Peyer's patch (tissue), 4 donors: Measurements from ENCODE around the gene MED12. TPM values are rescaled to one million over a fixed set of nuclear protein-coding genes. Genes with fewer than 3 reads are reported as not detected.
A peak's percentile ranks its signal among the peaks of the same experiment; 100 is the strongest.

ENCODE experiments used
- DNase-seq, 3 donors: peaks; one replicate each; pipeline ENCODE4 v3.0.0-alpha.2; 2017 to 2019
- H3K27ac ChIP-seq, 4 donors: fragments of 200-600 bp; sonication (generic); one replicate each; pipeline ENCODE4 v1.5.1; 2016 to 2019
- H3K27me3 ChIP-seq, 2 donors: fragments of 200-600 bp; sonication (generic); one replicate each; pipeline ENCODE4 v1.5.1; 2019
- H3K36me3 ChIP-seq, 3 donors: fragments of 200-600 bp; sonication (generic); one replicate each; pipeline ENCODE4 v1.5.1; 2016 to 2019
- H3K4me1 ChIP-seq, 4 donors: fragments of 200-600 bp; sonication (generic); one replicate each; pipeline ENCODE4 v1.5.1; 2016 to 2019
- H3K4me3 ChIP-seq, 4 donors: fragments of 200-600 bp; sonication (generic); 1 replicate in 3 of 4; 2 replicates in 1 of 4; pipeline ENCODE4 v1.5.1; 2016 to 2019; ENCODE audit warnings: mild to moderate bottlenecking in 1 of 4
- H3K9me3 ChIP-seq, 4 donors: fragments of 200-600 bp; sonication (generic); one replicate each; pipeline ENCODE4 v1.5.1; 2016 to 2019; ENCODE audit warnings: mild to moderate bottlenecking in 1 of 4
- CTCF ChIP-seq, 6 experiments: fragments of 450-650 bp in 4 of 6; fragments of 200-600 bp in 2 of 6; sonication (generic) in 1 of 6; IDR thresholded peaks; one replicate each; pipeline ENCODE4 v1.5.1; 2017 to 2019; ENCODE audit warnings: antibody characterized with exemption in 6 of 6, mild to moderate bottlenecking in 3 of 6, moderate library complexity in 1 of 6
- POLR2A ChIP-seq, 2 donors: fragments of 450-650 bp; IDR thresholded peaks; one replicate each; pipeline ENCODE4 v1.5.1; 2017; ENCODE audit warnings: antibody characterized with exemption in 2 of 2, mild to moderate bottlenecking in 2 of 2, moderate library complexity in 2 of 2
- total RNA-seq, 4 donors: library from RNA; depleted of rRNA; stranded (reverse); fragments of >200 nt; gene quantifications; one replicate each; pipeline ENCODE4 v1.1.0, GENCODE V29; 2016

Gene MED12
- total RNA-seq, 4 donors from 2014 or later: 38.5 to 87.0 (median 67.5) TPM

- Histone ChIP-seq H3K4me3 (no peak overlapping the region), H3K9me3 (no peaks in the 10 kb centered on the region), H3K27ac (no peak overlapping the region), H3K27me3 (no peaks in the 10 kb centered on the region), H3K4me1 (no peaks in the 10 kb centered on the region), H3K36me3 (no peaks in the 10 kb centered on the region)
- no peak for TF ChIP-seq POLR2A (IDR thresholded peaks at IDR 0.05)
- TF ChIP-seq CTCF (IDR thresholded peaks at IDR 0.05): no peak
- DNase-seq: no peak
Measured at GRCh38 chrX:71085900-71086299, 32.5 kb upstream of the MED12 start.

- Histone ChIP-seq H3K36me3 (no peaks in the 10 kb centered on the region), H3K4me3 (no peak overlapping the region), H3K9me3 (no peaks in the 10 kb centered on the region), H3K27ac (no peak overlapping the region), H3K27me3 (no peaks in the 10 kb centered on the region), H3K4me1 (no peaks in the 10 kb centered on the region)
- TF ChIP-seq POLR2A (IDR thresholded peaks at IDR 0.05) (no peak), CTCF (IDR thresholded peaks at IDR 0.05) (no peak)
- DNase-seq: no peak
Measured at GRCh38 chrX:71091263-71091662, 27.1 kb upstream of the MED12 start.

GRCh38 chrX:71095033-71095432, 23.4 kb upstream of the MED12 start:
- no peak for DNase-seq
- Histone ChIP-seq H3K27me3 (no peaks in the 10 kb centered on the region), H3K4me1 (no peaks in the 10 kb centered on the region), H3K4me3 (peak overlapping the region; percentile 51 to 68 (median 58)), H3K9me3 (no peaks in the 10 kb centered on the region), H3K36me3 (no peaks in the 10 kb centered on the region), H3K27ac (peak overlapping the region in 1 of 4 donors; percentile 72)
- TF ChIP-seq CTCF (IDR thresholded peaks at IDR 0.05) (no peak), POLR2A (IDR thresholded peaks at IDR 0.05) (no peak)

- Histone ChIP-seq H3K27me3 (no peaks in the 10 kb centered on the region), H3K4me3 (peak within 1 kb of the TSS; percentile 51 to 68 (median 58)), H3K36me3 (no peaks in the 10 kb centered on the region), H3K4me1 (no peaks in the 10 kb centered on the region), H3K27ac (peak within 1 kb of the TSS; percentile 63 to 83 (median 74)), H3K9me3 (no peaks in the 10 kb centered on the region)
- TF ChIP-seq CTCF (IDR thresholded peaks at IDR 0.05): no peak
- TF ChIP-seq POLR2A (IDR thresholded peaks at IDR 0.05): peak in 1 of 2 donors; percentile 21
- DNase-seq: peak; percentile 86 to 97 (median 92)
Measured at GRCh38 chrX:71095555-71095980, 22.8 kb upstream of the MED12 start, which contains the start of gene FOXO4. FOXO4 (plus strand) TSS chrX:71095851; CDS start chrX:71096529, 678 bp downstream.

- no peak for TF ChIP-seq CTCF (IDR thresholded peaks at IDR 0.05)
- TF ChIP-seq POLR2A (IDR thresholded peaks at IDR 0.05): no peak
- Histone ChIP-seq H3K27me3 (no peaks in the 10 kb centered on the region), H3K27ac (peak overlapping the region; percentile 63 to 83 (median 74)), H3K9me3 (no peaks in the 10 kb centered on the region), H3K36me3 (no peaks in the 10 kb centered on the region), H3K4me1 (no peaks in the 10 kb centered on the region), H3K4me3 (peak overlapping the region; percentile 51 to 68 (median 58))
- peak in 1 of 3 donors; percentile 51 for DNase-seq
Measured at GRCh38 chrX:71095981-71096759, 22.2 kb upstream of the MED12 start.
